HFF-Myc (cell line): ENCODE data around the gene CSMD2.

ENCODE experiments used
- DNase-seq: peaks from one replicate; pipeline ENCODE4 v3.0.0-alpha.2; 2011; ENCODE audit warnings: low read depth; ENCODE audit errors: extremely low read depth
- H3K4me3 ChIP-seq: replicated peaks from 2 replicates; pipeline ENCODE4 v1.5.1; 2011; ENCODE audit warnings: low read depth, mild to moderate bottlenecking, control low read depth, low read length
- CTCF ChIP-seq: IDR thresholded peaks from 2 replicates; pipeline ENCODE4 v1.5.1; 2012; ENCODE audit warnings: mild to moderate bottlenecking, low read depth, low read length, control low read depth; ENCODE audit errors: missing control alignments

The CSMD2 gene

GRCh38 chr1:33714421-33714820 lies 450.6 kb downstream of the CSMD2 start:
- no peak overlapping the region for H3K4me3 ChIP-seq
- DNase-seq, result no peak
- no peak for TF ChIP-seq CTCF

GRCh38 chr1:33713058-33713877 lies 451.8 kb downstream of the CSMD2 start:
- no peak overlapping the region for H3K4me3 ChIP-seq
- no peak for DNase-seq
- TF ChIP-seq CTCF, result no peak

GRCh38 chr1:33712186-33712585 lies 452.8 kb downstream of the CSMD2 start:
- no peak for TF ChIP-seq CTCF
- no peak for DNase-seq

GRCh38 chr1:33711511-33711910 lies 453.5 kb downstream of the CSMD2 start:
- no peak for DNase-seq
- TF ChIP-seq CTCF, result no peak
- no peak overlapping the region for H3K4me3 ChIP-seq

More at GRCh38 chr1:33712186-33712585, 452.8 kb downstream of the CSMD2 start:
- no peak overlapping the region for H3K4me3 ChIP-seq

GRCh38 chr1:33710967-33711366 lies 454.1 kb downstream of the CSMD2 start:
- no peak overlapping the region for H3K4me3 ChIP-seq
- no peak for DNase-seq
- no peak for TF ChIP-seq CTCF

- DNase-seq, result no peak
- no peak for TF ChIP-seq CTCF
- no peak overlapping the region for H3K4me3 ChIP-seq
These were observed 455.0 kb downstream of the CSMD2 start for GRCh38 chr1:33709783-33710718.
